CD4-positive, alpha-beta T cell (primary cell): Measurements from ENCODE around the gene DNAI2. TPM values are rescaled to one million over a fixed set of nuclear protein-coding genes. Genes with fewer than 3 reads are reported as not detected.

Source experiments
- ATAC-seq: fragments of 200-7000 bp; cut with Tn5 transposase; one replicate; pipeline ENCODE4 v1.10.0; 2022; ENCODE audit warnings: mild to moderate bottlenecking; ENCODE audit not compliant: poor library complexity
- CTCF ChIA-PET: fragments of 350-600 bp; sonication (Branson Sonifier 250); formaldehyde crosslinking; loops from one replicate; lab custom pipeline; 2021; ENCODE audit warnings: antibody characterized with exemption, inconsistent platforms; lab: Charles Lee
- POLR2A ChIA-PET: fragments of 350-600 bp; sonication (Branson Sonifier 250); formaldehyde crosslinking; loops from one replicate; lab custom pipeline; 2021; ENCODE audit warnings: antibody characterized with exemption, inconsistent platforms; lab: Charles Lee
- DNase-seq, 14 experiments: peaks; one replicate each; pipeline ENCODE4 v3.0.0-alpha.2; 2013 to 2020; ENCODE audit warnings: mixed read lengths in 2 of 14
- H3K27ac ChIP-seq, 2 donors: one replicate each; pipeline versions ENCODE4 v1.5.1 to v1.7.0; 2013; ENCODE audit warnings: low read length in 2 of 2, low read depth in 1 of 2, mild to moderate bottlenecking in 1 of 2
- H3K27me3 ChIP-seq, 2 experiments: 1 replicate in 1 of 2; 2 replicates in 1 of 2; pipeline versions ENCODE4 v1.6.1 to v1.7.0; 2013; ENCODE audit warnings: low read length in 2 of 2, control low read depth in 1 of 2, mild to moderate bottlenecking in 1 of 2, moderate library complexity in 1 of 2; ENCODE audit not compliant: insufficient read depth in 2 of 2, control insufficient read depth in 1 of 2
- H3K36me3 ChIP-seq: one replicate; pipeline ENCODE4 v1.6.1; 2013; ENCODE audit warnings: low read length, control low read depth; ENCODE audit not compliant: insufficient read depth
- H3K4me1 ChIP-seq: one replicate; pipeline ENCODE4 v1.6.1; 2013; ENCODE audit warnings: low read length, control low read depth; ENCODE audit not compliant: insufficient read depth
- H3K4me3 ChIP-seq: one replicate; pipeline ENCODE4 v1.5.1; 2013; ENCODE audit warnings: mild to moderate bottlenecking, low read length, moderate library complexity
- H3K9me3 ChIP-seq, 2 experiments: 1 replicate in 1 of 2; 2 replicates in 1 of 2; pipeline versions ENCODE4 v1.6.1 to v1.7.0; 2013; ENCODE audit warnings: low read length in 2 of 2, mild to moderate bottlenecking in 2 of 2, control low read depth in 1 of 2, moderate library complexity in 1 of 2; ENCODE audit not compliant: control insufficient read depth in 1 of 2, insufficient read depth in 1 of 2
- H3K27ac Mint-ChIP-seq: one replicate; pipeline ENCODE4 v1.8.0; 2020; ENCODE audit warnings: mixed read lengths
- H3K27me3 Mint-ChIP-seq: one replicate; pipeline ENCODE4 v1.8.0; 2021; ENCODE audit warnings: mixed read lengths
- H3K36me3 Mint-ChIP-seq: one replicate; pipeline ENCODE4 v1.8.0; 2021; ENCODE audit warnings: low read depth, mixed read lengths
- H3K4me1 Mint-ChIP-seq: one replicate; pipeline ENCODE4 v1.8.0; 2021; ENCODE audit warnings: low read depth, mixed read lengths
- H3K4me3 Mint-ChIP-seq: one replicate; pipeline ENCODE4 v1.8.0; 2020; ENCODE audit warnings: mild to moderate bottlenecking, mixed read lengths
- H3K9me3 Mint-ChIP-seq: one replicate; pipeline ENCODE4 v1.8.0; 2020; ENCODE audit warnings: mixed read lengths
- intact Hi-C, 2 experiments: fragments of 100-400 bp; cut with DNase I in 1 of 2; cut with micrococcal nuclease in 1 of 2; formaldehyde crosslinking; loops; one replicate each; pipeline versions ENCODE4 v1.15.1 to v1.9.0; 2023 to 2025; cut with DNase I, micrococcal nuclease
- total RNA-seq, 174 experiments: library from RNA in 2 of 174; stranded (reverse) in 2 of 174; gene quantifications; one replicate each; pipeline ENCODE4 v1.2.3 and lab custom pipeline; 2021 to 2026
- TF ChIP-seq, protein P1 (sequence below): fragments of 200-600 bp; IDR thresholded peaks from one replicate; pipeline ENCODE4 v1.8.0; 2022; ENCODE audit warnings: antibody characterized with exemption, mild to moderate bottlenecking

Gene DNAI2
- total RNA-seq, 2 experiments from 2014 or later, result 0.66 to 1.2 TPM

DNA sequence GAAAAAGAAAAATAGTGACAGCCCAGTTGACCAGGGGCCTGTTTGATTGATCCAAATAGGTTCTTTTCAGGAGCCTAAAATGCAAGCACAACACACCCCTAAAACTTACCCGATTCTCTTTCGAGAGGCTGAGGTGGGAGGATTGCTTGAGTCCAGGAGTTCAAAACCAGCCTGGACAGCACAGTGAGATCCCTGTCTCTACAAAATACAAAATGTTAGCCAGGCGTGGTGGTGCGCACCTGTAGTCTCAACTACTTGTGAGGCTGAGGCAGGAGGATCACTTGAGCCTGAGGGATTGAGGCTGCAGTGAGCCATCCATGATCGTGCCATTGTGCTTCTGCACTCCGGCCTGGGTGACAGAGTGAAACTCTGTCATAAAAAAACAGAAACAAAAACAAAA, 50.5 kb downstream of the DNAI2 start:
- H3K4me1 Mint-ChIP-seq, result peaks cover 25% of the 10 kb centered on the region
- ChIA-PET POLR2A (no interaction called here), CTCF (no interaction called here)
- H3K4me1 ChIP-seq, result peaks cover 31% of the 10 kb centered on the region
- no peaks in the 10 kb centered on the region for H3K9me3 Mint-ChIP-seq
- H3K4me3 ChIP-seq, result no peak overlapping the region
- ATAC-seq (no peak), DNase-seq (no peak)
- TF ChIP-seq, protein P1, sequence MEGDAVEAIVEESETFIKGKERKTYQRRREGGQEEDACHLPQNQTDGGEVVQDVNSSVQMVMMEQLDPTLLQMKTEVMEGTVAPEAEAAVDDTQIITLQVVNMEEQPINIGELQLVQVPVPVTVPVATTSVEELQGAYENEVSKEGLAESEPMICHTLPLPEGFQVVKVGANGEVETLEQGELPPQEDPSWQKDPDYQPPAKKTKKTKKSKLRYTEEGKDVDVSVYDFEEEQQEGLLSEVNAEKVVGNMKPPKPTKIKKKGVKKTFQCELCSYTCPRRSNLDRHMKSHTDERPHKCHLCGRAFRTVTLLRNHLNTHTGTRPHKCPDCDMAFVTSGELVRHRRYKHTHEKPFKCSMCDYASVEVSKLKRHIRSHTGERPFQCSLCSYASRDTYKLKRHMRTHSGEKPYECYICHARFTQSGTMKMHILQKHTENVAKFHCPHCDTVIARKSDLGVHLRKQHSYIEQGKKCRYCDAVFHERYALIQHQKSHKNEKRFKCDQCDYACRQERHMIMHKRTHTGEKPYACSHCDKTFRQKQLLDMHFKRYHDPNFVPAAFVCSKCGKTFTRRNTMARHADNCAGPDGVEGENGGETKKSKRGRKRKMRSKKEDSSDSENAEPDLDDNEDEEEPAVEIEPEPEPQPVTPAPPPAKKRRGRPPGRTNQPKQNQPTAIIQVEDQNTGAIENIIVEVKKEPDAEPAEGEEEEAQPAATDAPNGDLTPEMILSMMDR, result no peak
- intact Hi-C loops, result no loop called here
- no peaks in the 10 kb centered on the region for H3K36me3 ChIP-seq
- H3K9me3 ChIP-seq, result no peaks in the 10 kb centered on the region
- no peak overlapping the region for H3K27ac ChIP-seq
- no peaks in the 10 kb centered on the region for H3K36me3 Mint-ChIP-seq
- H3K4me3 Mint-ChIP-seq, result no peak overlapping the region
- peaks cover 24% of the 10 kb centered on the region for H3K27me3 Mint-ChIP-seq
- H3K27me3 ChIP-seq, result peaks cover 0 to 11% of the 10 kb centered on the region in 2 experiments
- no peak overlapping the region for H3K27ac Mint-ChIP-seq

DNA sequence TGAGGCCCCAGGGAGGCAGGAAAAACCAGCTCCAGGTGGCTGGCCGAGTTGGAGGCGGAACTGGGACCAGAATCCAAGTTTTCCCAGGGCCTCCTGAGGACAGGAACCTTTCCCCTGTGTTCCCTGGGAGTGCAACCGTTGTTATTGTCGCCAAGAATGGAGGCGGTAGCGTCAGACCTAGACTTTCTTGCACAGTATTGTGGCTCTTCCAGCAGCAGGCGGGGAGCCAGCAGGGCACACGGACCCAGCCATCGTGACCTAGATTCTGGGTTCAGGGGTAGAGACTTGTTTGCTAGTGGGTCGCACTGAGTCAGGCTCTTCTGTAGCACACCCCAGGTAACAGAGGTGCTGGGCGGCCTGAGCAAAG, 51.3 kb downstream of the DNAI2 start:
- intact Hi-C loops, result no loop called here
- H3K4me1 ChIP-seq, result peaks cover 38% of the 10 kb centered on the region
- Mint-ChIP-seq H3K27me3 (peaks cover 26% of the 10 kb centered on the region), H3K27ac (no peak overlapping the region), H3K4me1 (peaks cover 28% of the 10 kb centered on the region), H3K4me3 (peak overlapping the region; percentile 65), H3K36me3 (no peaks in the 10 kb centered on the region), H3K9me3 (no peaks in the 10 kb centered on the region)
- H3K27me3 ChIP-seq, result peaks cover 0 to 11% of the 10 kb centered on the region in 2 experiments
- H3K27ac ChIP-seq, result no peak overlapping the region
- ChIA-PET CTCF (no interaction called here), POLR2A (no interaction called here)
- H3K4me3 ChIP-seq, result peak overlapping the region; percentile 32
- H3K9me3 ChIP-seq, result no peaks in the 10 kb centered on the region
- DNase-seq (peak in 3 of 14 experiments; percentile 6 to 36 (median 19)), ATAC-seq (peak; percentile 35)
- TF ChIP-seq, protein P1, result no peak
- H3K36me3 ChIP-seq, result no peaks in the 10 kb centered on the region

DNA sequence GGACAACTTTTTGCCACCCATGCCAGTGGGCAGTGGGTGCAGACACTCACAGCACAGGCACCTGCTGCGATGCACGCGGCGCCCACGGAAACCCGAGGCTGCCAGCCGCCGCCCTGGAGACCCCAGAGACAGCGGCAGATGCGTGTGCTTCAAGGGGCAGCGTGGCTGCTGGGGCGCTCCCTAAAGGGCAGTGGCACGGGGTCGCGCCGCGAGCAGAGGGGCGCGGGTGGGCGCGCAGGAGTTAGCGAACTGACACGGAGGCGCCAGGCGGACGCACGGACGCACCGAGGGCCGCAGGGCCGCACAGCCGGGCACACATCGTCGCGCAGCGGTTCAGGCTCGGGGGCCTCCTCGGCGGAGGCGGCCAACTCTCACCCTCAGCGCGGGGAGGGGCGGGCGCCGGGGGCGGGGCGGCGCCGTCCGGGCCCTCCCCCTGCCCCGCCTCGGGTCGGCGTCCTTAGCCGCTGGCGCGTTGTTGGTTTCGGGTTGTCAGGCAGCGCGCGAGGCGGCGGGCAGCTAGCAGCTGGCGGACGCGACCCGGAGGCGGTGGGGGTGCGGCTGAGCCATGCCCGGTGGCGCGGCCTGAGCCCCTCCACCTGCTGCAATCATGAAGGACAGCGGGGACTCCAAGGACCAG, 51.8 kb downstream of the DNAI2 start, which contains the start of gene KIF19:
Gene KIF19, plus strand, starts transcription at position 484 of the 637 bp plus-strand sequence. Its CDS starts 124 bp downstream, at position 608.
- Histone ChIP-seq H3K27ac (no peak within 1 kb of the TSS), H3K4me3 (peak within 1 kb of the TSS; percentile 48), H3K4me1 (peaks cover 38% of the 10 kb centered on the region), H3K36me3 (no peaks in the 10 kb centered on the region), H3K27me3 (peaks cover 0 to 11% of the 10 kb centered on the region in 2 experiments), H3K9me3 (no peaks in the 10 kb centered on the region)
- intact Hi-C loops, result no loop called here
- Mint-ChIP-seq H3K27ac (no peak within 1 kb of the TSS), H3K9me3 (no peaks in the 10 kb centered on the region), H3K27me3 (peaks cover 26% of the 10 kb centered on the region), H3K4me3 (peak within 1 kb of the TSS; percentile 65), H3K36me3 (no peaks in the 10 kb centered on the region), H3K4me1 (peaks cover 28% of the 10 kb centered on the region)
- DNase-seq (peak in 13 of 14 experiments; percentile 6 to 76 (median 46)), ATAC-seq (peak; percentile 90)
- ChIA-PET POLR2A (no interaction called here), CTCF (no interaction called here)
- TF ChIP-seq, protein P1, result no peak
